Endothelial cell of umbilical vein (primary cell): ENCODE data around the gene PSAPL1. TPM values are rescaled to one million over a fixed set of nuclear protein-coding genes. Genes with fewer than 3 reads are reported as not detected.

ENCODE experiments used
- BruUV-seq: library from RNA; stranded (reverse); fragments of 400-500 nt; replicated peaks from 2 replicates; lab custom pipeline; 2021; lab: Mats Ljungman, UMichigan
- CTCF ChIA-PET: fragments of 300-600, 350-600 bp; sonication (Branson Sonifier 250); formaldehyde crosslinking; loops from one replicate; lab custom pipeline; 2021; ENCODE audit warnings: antibody characterized with exemption, inconsistent platforms; lab: Charles Lee
- POLR2A ChIA-PET: fragments of 300-600, 350-600 bp; sonication (Branson Sonifier 250); formaldehyde crosslinking; loops from one replicate; lab custom pipeline; 2021; ENCODE audit warnings: antibody characterized with exemption, inconsistent platforms; lab: Charles Lee
- DNase-seq: peaks from one replicate; pipeline ENCODE4 v3.0.0-alpha.2; 2011; ENCODE audit warnings: low read depth, low spot score
- FAIRE-seq: peaks from 2 replicates; lab custom pipeline; 2011; peaks lifted over from hg19 to GRCh38; lab: Jason Lieb, UNC
- H2AFZ ChIP-seq: 2 replicates; pipeline ENCODE4 v1.6.0; 2012; ENCODE audit warnings: low read depth, low read length, control low read depth, inconsistent platforms
- H3K27ac ChIP-seq: 2 replicates; pipeline ENCODE4 v1.5.1; 2011; ENCODE audit warnings: low read depth, mild to moderate bottlenecking, control low read depth, low read length, moderate library complexity; ENCODE audit not compliant: insufficient read depth
- H3K27me3 ChIP-seq, 2 experiments: 2 replicates each; pipeline versions ENCODE4 v1.6.0 to v1.6.1; 2011; ENCODE audit warnings: low read length in 2 of 2, mixed read lengths in 1 of 2; ENCODE audit not compliant: control insufficient read depth in 2 of 2, insufficient read depth in 2 of 2
- H3K36me3 ChIP-seq, 2 experiments: 2 replicates in 1 of 2; 3 replicates in 1 of 2; pipeline ENCODE4 v1.5.1; 2011; ENCODE audit warnings: low read length in 2 of 2, mild to moderate bottlenecking in 1 of 2, moderate library complexity in 1 of 2; ENCODE audit not compliant: control insufficient read depth in 2 of 2, insufficient read depth in 2 of 2; ENCODE audit errors: extremely low read depth in 1 of 2
- H3K4me1 ChIP-seq: 3 replicates; pipeline ENCODE4 v1.5.1; 2011; ENCODE audit warnings: mild to moderate bottlenecking, low read length; ENCODE audit not compliant: control insufficient read depth, insufficient read depth; ENCODE audit errors: extremely low read depth
- H3K4me2 ChIP-seq: 2 replicates; pipeline ENCODE4 v1.6.1; 2011; ENCODE audit warnings: low read length, control low read depth, mixed read lengths; ENCODE audit not compliant: insufficient read depth
- H3K4me3 ChIP-seq, 3 experiments: fragments of 200-600 bp in 1 of 3; sonication (generic), shearing (Covaris generic) in 1 of 3; replicated peaks in 1 of 3; 2 replicates each; pipeline ENCODE4 v1.5.1; 2011 to 2016; ENCODE audit warnings: control low read depth in 3 of 3, low read length in 3 of 3, mild to moderate bottlenecking in 2 of 3, inconsistent platforms in 1 of 3, low read depth in 1 of 3, moderate library complexity in 1 of 3; ENCODE audit not compliant: insufficient read depth in 1 of 3
- H3K79me2 ChIP-seq: 2 replicates; pipeline ENCODE4 v1.6.0; 2012; ENCODE audit warnings: low read length, inconsistent platforms; ENCODE audit not compliant: control insufficient read depth, insufficient read depth
- H3K9ac ChIP-seq: replicated peaks from 2 replicates; pipeline ENCODE3; 2011; ENCODE audit warnings: low read length, control low read depth; ENCODE audit not compliant: insufficient read depth; ENCODE audit errors: extremely low read depth
- H3K9me1 ChIP-seq: replicated peaks from 3 replicates; pipeline ENCODE4 v1.6.0; 2011; ENCODE audit warnings: mild to moderate bottlenecking, low read length; ENCODE audit not compliant: control insufficient read depth, insufficient read depth; ENCODE audit errors: extremely low read depth
- H3K9me3 ChIP-seq: replicated peaks from 2 replicates; pipeline ENCODE4 v1.5.1; 2012; ENCODE audit warnings: low read length, inconsistent platforms; ENCODE audit not compliant: control insufficient read depth, insufficient read depth
- H4K20me1 ChIP-seq: replicated peaks from 2 replicates; pipeline ENCODE3; 2011; ENCODE audit warnings: mild to moderate bottlenecking, low read length; ENCODE audit not compliant: control insufficient read depth, insufficient read depth; ENCODE audit errors: extremely low read depth
- EZH2 ChIP-seq: IDR thresholded peaks from 2 replicates; pipeline ENCODE4 v1.6.1; 2012; ENCODE audit warnings: borderline replicate concordance, low read depth, mild to moderate bottlenecking, moderate library complexity, low read length, inconsistent platforms; ENCODE audit not compliant: severe bottlenecking
- FOS ChIP-seq: IDR thresholded peaks from 2 replicates; pipeline ENCODE4 v1.6.1; 2011; ENCODE audit warnings: mild to moderate bottlenecking, low read length, moderate library complexity, borderline replicate concordance; ENCODE audit not compliant: insufficient read depth
- GATA2 ChIP-seq: IDR thresholded peaks from 2 replicates; pipeline ENCODE4 v1.7.0; 2011; ENCODE audit warnings: low read depth, mild to moderate bottlenecking, moderate library complexity, mixed read lengths, low read length; ENCODE audit not compliant: insufficient read length, insufficient read depth
- JUN ChIP-seq: IDR thresholded peaks from 2 replicates; pipeline ENCODE4 v1.6.1; 2011; ENCODE audit warnings: borderline replicate concordance, low read depth; ENCODE audit not compliant: insufficient read length, insufficient read depth
- MYC ChIP-seq: IDR thresholded peaks from one replicate; pipeline ENCODE4 v1.6.1; 2011; ENCODE audit warnings: mild to moderate bottlenecking, low read depth, low read length
- POLR2A ChIP-seq: IDR thresholded peaks from 2 replicates; pipeline ENCODE4 v1.6.1; 2012; ENCODE audit warnings: low read depth, mild to moderate bottlenecking, control low read depth, low read length
- POLR2AphosphoS5 ChIP-seq: IDR thresholded peaks from 2 replicates; pipeline ENCODE4 v1.6.1; 2012; ENCODE audit warnings: low read depth, mild to moderate bottlenecking, control low read depth, low read length, moderate library complexity; ENCODE audit not compliant: insufficient read depth
- dilution Hi-C: fragments of 300-500 bp; cut with MboI; formaldehyde crosslinking; loops from one replicate; pipeline ENCODE4 v1.15.0; 2019; ENCODE audit warnings: low sequenced_read_pairs; ENCODE audit not compliant: extremely low pct_ligation_motif_present
- intact Hi-C: fragments of 100-400 bp; cut with micrococcal nuclease; formaldehyde crosslinking; loops from one replicate; pipeline ENCODE4 v1.10.0; 2022
- polyA plus RNA-seq, 4 experiments: library from polyadenylated mRNA; depleted of rRNA in 3 of 4; stranded (reverse) in 3 of 4; unstranded in 1 of 4; fragments of >200 nt; gene quantifications; 2 replicates each; pipeline versions ENCODE4 v1.2.1 to v1.2.3, GENCODE V29; 2011 to 2012; ENCODE audit warnings: missing spikeins in 1 of 4
- total RNA-seq: library from RNA; stranded (reverse); gene quantifications from 2 replicates; pipeline ENCODE4 v1.2.3, GENCODE V29; 2021
- TF ChIP-seq, protein P1 (sequence below): IDR thresholded peaks from 2 replicates; pipeline ENCODE4 v1.6.1; 2011; ENCODE audit not compliant: insufficient read depth, insufficient read length
- TF ChIP-seq, protein P2 (sequence below), 2 donors: IDR thresholded peaks; 1 replicate in 1 of 2; 2 replicates in 1 of 2; pipeline ENCODE4 v1.5.1; 2011; ENCODE audit warnings: low read length in 2 of 2, mild to moderate bottlenecking in 2 of 2, moderate library complexity in 2 of 2, control low read depth in 1 of 2, inconsistent platforms in 1 of 2, low read depth in 1 of 2; ENCODE audit not compliant: insufficient read depth in 1 of 2; ENCODE audit errors: extremely low read depth in 1 of 2

PSAPL1 gene
- total and polyA plus RNA-seq, 2 donors (not counting 3 experiments of a cell fraction or from before 2014, with no cell fraction given) = not detected

DNA sequence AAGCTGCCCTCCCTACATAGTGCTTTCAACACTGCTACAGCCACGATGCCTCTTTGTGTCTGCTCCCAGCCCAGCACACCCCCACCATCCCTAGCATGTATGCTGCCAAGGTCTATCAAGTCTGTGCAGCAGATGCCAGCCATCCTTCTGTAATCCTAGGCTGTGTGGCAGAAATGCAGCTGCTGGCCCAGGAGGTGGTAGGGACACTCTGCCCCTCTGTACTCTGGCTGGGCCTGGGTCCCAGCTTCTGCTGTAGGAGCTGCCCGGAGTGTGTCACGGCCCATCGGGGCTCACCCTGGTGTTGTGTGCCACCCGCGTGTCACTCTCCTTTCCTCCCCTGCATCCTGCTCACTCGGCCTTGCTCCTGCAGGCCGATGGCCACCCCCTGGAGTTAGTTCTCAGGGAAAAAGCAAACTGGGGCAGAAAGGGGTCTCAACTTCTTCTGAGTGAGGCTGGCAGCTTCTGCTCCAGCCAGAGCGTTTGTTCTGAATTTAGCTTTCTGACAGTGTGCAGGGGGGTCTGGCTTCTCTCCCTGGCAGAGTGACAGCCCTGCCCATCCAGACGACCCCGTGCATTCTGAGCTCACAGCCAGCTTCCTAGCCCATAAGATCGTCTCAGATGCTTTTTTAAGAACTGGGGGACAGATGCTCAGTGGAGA is 22.7 kb downstream of the PSAPL1 start:
- CTCF ChIA-PET = no interaction called here
- no peak overlapping the region for H3K9ac ChIP-seq
- POLR2A ChIA-PET = no interaction called here
- no peak overlapping the region for H3K4me2 ChIP-seq
- no peaks in the 10 kb centered on the region for H3K79me2 ChIP-seq
- no peaks in the 10 kb centered on the region for H3K9me1 ChIP-seq
- no peak overlapping the region for H3K4me3 ChIP-seq
- H3K9me3 ChIP-seq = no peaks in the 10 kb centered on the region
- TF ChIP-seq MYC = no peak
- no peak for TF ChIP-seq GATA2
- TF ChIP-seq, protein P1, sequence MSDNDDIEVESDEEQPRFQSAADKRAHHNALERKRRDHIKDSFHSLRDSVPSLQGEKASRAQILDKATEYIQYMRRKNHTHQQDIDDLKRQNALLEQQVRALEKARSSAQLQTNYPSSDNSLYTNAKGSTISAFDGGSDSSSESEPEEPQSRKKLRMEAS = no peak
- TF ChIP-seq JUN = no peak
- TF ChIP-seq, protein P2, sequence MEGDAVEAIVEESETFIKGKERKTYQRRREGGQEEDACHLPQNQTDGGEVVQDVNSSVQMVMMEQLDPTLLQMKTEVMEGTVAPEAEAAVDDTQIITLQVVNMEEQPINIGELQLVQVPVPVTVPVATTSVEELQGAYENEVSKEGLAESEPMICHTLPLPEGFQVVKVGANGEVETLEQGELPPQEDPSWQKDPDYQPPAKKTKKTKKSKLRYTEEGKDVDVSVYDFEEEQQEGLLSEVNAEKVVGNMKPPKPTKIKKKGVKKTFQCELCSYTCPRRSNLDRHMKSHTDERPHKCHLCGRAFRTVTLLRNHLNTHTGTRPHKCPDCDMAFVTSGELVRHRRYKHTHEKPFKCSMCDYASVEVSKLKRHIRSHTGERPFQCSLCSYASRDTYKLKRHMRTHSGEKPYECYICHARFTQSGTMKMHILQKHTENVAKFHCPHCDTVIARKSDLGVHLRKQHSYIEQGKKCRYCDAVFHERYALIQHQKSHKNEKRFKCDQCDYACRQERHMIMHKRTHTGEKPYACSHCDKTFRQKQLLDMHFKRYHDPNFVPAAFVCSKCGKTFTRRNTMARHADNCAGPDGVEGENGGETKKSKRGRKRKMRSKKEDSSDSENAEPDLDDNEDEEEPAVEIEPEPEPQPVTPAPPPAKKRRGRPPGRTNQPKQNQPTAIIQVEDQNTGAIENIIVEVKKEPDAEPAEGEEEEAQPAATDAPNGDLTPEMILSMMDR (IDR thresholded peaks at IDR 0.05; ENCODE audit: extremely low read depth in 1 of 2, insufficient read depth in 1 of 2, low read depth in 1 of 2, low read length in 2 of 2) = no peak
- TF ChIP-seq POLR2AphosphoS5 = no peak
- no peak for TF ChIP-seq EZH2
- no peak for TF ChIP-seq POLR2A
- TF ChIP-seq FOS = no peak
- DNase-seq (no peak), FAIRE-seq (no peak)
- intact Hi-C loops (no loop called here), dilution Hi-C loops (no loop called here)
- no TSS peak for BruUV-seq
- no peak overlapping the region for H2AFZ ChIP-seq
- no peaks in the 10 kb centered on the region for H3K36me3 ChIP-seq
- H3K27ac ChIP-seq = no peak overlapping the region
- H4K20me1 ChIP-seq = no peaks in the 10 kb centered on the region
- H3K27me3 ChIP-seq = no peaks in the 10 kb centered on the region
- H3K4me1 ChIP-seq = no peaks in the 10 kb centered on the region
